Chondrocyte (in vitro differentiated cells): ENCODE measurements around the gene EPM2A. TPM values are rescaled to one million over a fixed set of nuclear protein-coding genes. Genes with fewer than 3 reads are reported as not detected.

Experiments used
- DNase-seq: peaks from one replicate; pipeline ENCODE4 v3.0.0; 2021; ENCODE audit warnings: mixed read lengths, low spot score
- H3K27ac Mint-ChIP-seq: one replicate; pipeline ENCODE4 v1.8.0; 2021; ENCODE audit warnings: mild to moderate bottlenecking, moderate library complexity, mixed read lengths; ENCODE audit not compliant: unreplicated experiment
- H3K27me3 Mint-ChIP-seq: 2 replicates; pipeline ENCODE4 v1.8.0; 2021; ENCODE audit warnings: low read depth, mixed read lengths
- H3K36me3 Mint-ChIP-seq: 2 replicates; pipeline ENCODE4 v1.8.0; 2021; ENCODE audit warnings: low read depth, mixed read lengths
- H3K4me1 Mint-ChIP-seq: 2 replicates; pipeline ENCODE4 v1.8.0; 2021; ENCODE audit warnings: low read depth, mild to moderate bottlenecking, mixed read lengths
- H3K4me3 Mint-ChIP-seq: one replicate; pipeline ENCODE4 v1.8.0; 2021; ENCODE audit warnings: mild to moderate bottlenecking, moderate library complexity, mixed read lengths; ENCODE audit not compliant: unreplicated experiment
- H3K9me3 Mint-ChIP-seq: 2 replicates; pipeline ENCODE4 v1.8.0; 2021; ENCODE audit warnings: low read depth, mixed read lengths
- CTCF ChIP-seq: fragments of 200-600 bp; sonication (generic); IDR thresholded peaks from 2 replicates; pipeline ENCODE4 v1.5.0; 2021; ENCODE audit warnings: antibody characterized with exemption, mild to moderate bottlenecking, moderate library complexity
- total RNA-seq: library from RNA; stranded (reverse); gene quantifications from 3 replicates; pipeline ENCODE4 v1.2.1, GENCODE V29; 2021

EPM2A gene
- total RNA-seq, 1 donor from 2014 or later, result 7.8 TPM

- Mint-ChIP-seq H3K27ac (no peak overlapping the region), H3K36me3 (peaks cover 5% of the 10 kb centered on the region), H3K4me1 (peaks cover 25% of the 10 kb centered on the region), H3K9me3 (peaks cover 8% of the 10 kb centered on the region), H3K27me3 (no peaks in the 10 kb centered on the region), H3K4me3 (no peak overlapping the region)
- DNase-seq, result no peak
- TF ChIP-seq CTCF, result no peak
Observed at GRCh38 chr6:145731447-145731846, 3.9 kb downstream of the EPM2A start.

- Mint-ChIP-seq H3K9me3 (peaks cover 8% of the 10 kb centered on the region), H3K4me1 (peaks cover 18% of the 10 kb centered on the region), H3K27me3 (no peaks in the 10 kb centered on the region), H3K4me3 (no peak overlapping the region), H3K27ac (no peak overlapping the region), H3K36me3 (peaks cover 5% of the 10 kb centered on the region)
- DNase-seq, result no peak
- no peak for TF ChIP-seq CTCF
Observed at GRCh38 chr6:145729887-145730286, 5.4 kb downstream of the EPM2A start.

GRCh38 chr6:145728444-145729385 lies 6.6 kb downstream of the EPM2A start:
- Mint-ChIP-seq H3K4me3 (no peak overlapping the region), H3K27ac (no peak overlapping the region), H3K4me1 (peaks cover 16% of the 10 kb centered on the region), H3K9me3 (peaks cover 16% of the 10 kb centered on the region), H3K36me3 (peaks cover 5% of the 10 kb centered on the region), H3K27me3 (no peaks in the 10 kb centered on the region)
- no peak for DNase-seq
- TF ChIP-seq CTCF, result no peak

GRCh38 chr6:145727817-145728388 lies 7.4 kb downstream of the EPM2A start:
- no peak overlapping the region for H3K4me3 Mint-ChIP-seq
- no peaks in the 10 kb centered on the region for H3K27me3 Mint-ChIP-seq
- TF ChIP-seq CTCF, result no peak
- no peak overlapping the region for H3K27ac Mint-ChIP-seq
- H3K4me1 Mint-ChIP-seq, result peaks cover 18% of the 10 kb centered on the region
- peaks cover 5% of the 10 kb centered on the region for H3K36me3 Mint-ChIP-seq
- H3K9me3 Mint-ChIP-seq, result peaks cover 17% of the 10 kb centered on the region
- DNase-seq, result no peak

- Mint-ChIP-seq H3K27me3 (no peaks in the 10 kb centered on the region), H3K36me3 (peaks cover 7% of the 10 kb centered on the region), H3K4me3 (no peak overlapping the region), H3K9me3 (peaks cover 20% of the 10 kb centered on the region), H3K4me1 (peaks cover 6% of the 10 kb centered on the region), H3K27ac (no peak overlapping the region)
- DNase-seq, result no peak
- no peak for TF ChIP-seq CTCF
Observed at GRCh38 chr6:145725570-145725969, 9.8 kb downstream of the EPM2A start.
